CD4-positive, alpha-beta T cell (primary cell): ENCODE measurements around the gene MYO1D. TPM values are rescaled to one million over a fixed set of nuclear protein-coding genes. Genes with fewer than 3 reads are reported as not detected.

Experiments
- ATAC-seq: fragments of 200-7000 bp; cut with Tn5 transposase; one replicate; pipeline ENCODE4 v1.10.0; 2022; ENCODE audit warnings: mild to moderate bottlenecking; ENCODE audit not compliant: poor library complexity
- CTCF ChIA-PET: fragments of 350-600 bp; sonication (Branson Sonifier 250); formaldehyde crosslinking; loops from one replicate; lab custom pipeline; 2021; ENCODE audit warnings: antibody characterized with exemption, inconsistent platforms; lab: Charles Lee
- POLR2A ChIA-PET: fragments of 350-600 bp; sonication (Branson Sonifier 250); formaldehyde crosslinking; loops from one replicate; lab custom pipeline; 2021; ENCODE audit warnings: antibody characterized with exemption, inconsistent platforms; lab: Charles Lee
- DNase-seq, 14 experiments: peaks; one replicate each; pipeline ENCODE4 v3.0.0-alpha.2; 2013 to 2020; ENCODE audit warnings: mixed read lengths in 2 of 14
- H3K27ac ChIP-seq, 2 donors: one replicate each; pipeline versions ENCODE4 v1.5.1 to v1.7.0; 2013; ENCODE audit warnings: low read length in 2 of 2, low read depth in 1 of 2, mild to moderate bottlenecking in 1 of 2
- H3K27me3 ChIP-seq, 2 experiments: 1 replicate in 1 of 2; 2 replicates in 1 of 2; pipeline versions ENCODE4 v1.6.1 to v1.7.0; 2013; ENCODE audit warnings: low read length in 2 of 2, control low read depth in 1 of 2, mild to moderate bottlenecking in 1 of 2, moderate library complexity in 1 of 2; ENCODE audit not compliant: insufficient read depth in 2 of 2, control insufficient read depth in 1 of 2
- H3K36me3 ChIP-seq: one replicate; pipeline ENCODE4 v1.6.1; 2013; ENCODE audit warnings: low read length, control low read depth; ENCODE audit not compliant: insufficient read depth
- H3K4me1 ChIP-seq: one replicate; pipeline ENCODE4 v1.6.1; 2013; ENCODE audit warnings: low read length, control low read depth; ENCODE audit not compliant: insufficient read depth
- H3K4me3 ChIP-seq: one replicate; pipeline ENCODE4 v1.5.1; 2013; ENCODE audit warnings: mild to moderate bottlenecking, low read length, moderate library complexity
- H3K9me3 ChIP-seq, 2 experiments: 1 replicate in 1 of 2; 2 replicates in 1 of 2; pipeline versions ENCODE4 v1.6.1 to v1.7.0; 2013; ENCODE audit warnings: low read length in 2 of 2, mild to moderate bottlenecking in 2 of 2, control low read depth in 1 of 2, moderate library complexity in 1 of 2; ENCODE audit not compliant: control insufficient read depth in 1 of 2, insufficient read depth in 1 of 2
- H3K27ac Mint-ChIP-seq: one replicate; pipeline ENCODE4 v1.8.0; 2020; ENCODE audit warnings: mixed read lengths
- H3K27me3 Mint-ChIP-seq: one replicate; pipeline ENCODE4 v1.8.0; 2021; ENCODE audit warnings: mixed read lengths
- H3K36me3 Mint-ChIP-seq: one replicate; pipeline ENCODE4 v1.8.0; 2021; ENCODE audit warnings: low read depth, mixed read lengths
- H3K4me1 Mint-ChIP-seq: one replicate; pipeline ENCODE4 v1.8.0; 2021; ENCODE audit warnings: low read depth, mixed read lengths
- H3K4me3 Mint-ChIP-seq: one replicate; pipeline ENCODE4 v1.8.0; 2020; ENCODE audit warnings: mild to moderate bottlenecking, mixed read lengths
- H3K9me3 Mint-ChIP-seq: one replicate; pipeline ENCODE4 v1.8.0; 2020; ENCODE audit warnings: mixed read lengths
- CTCF ChIP-seq: fragments of 200-600 bp; IDR thresholded peaks from one replicate; pipeline ENCODE4 v1.8.0; 2022; ENCODE audit warnings: antibody characterized with exemption, mild to moderate bottlenecking
- intact Hi-C, 2 experiments: fragments of 100-400 bp; cut with DNase I in 1 of 2; cut with micrococcal nuclease in 1 of 2; formaldehyde crosslinking; loops; one replicate each; pipeline versions ENCODE4 v1.15.1 to v1.9.0; 2023 to 2025; cut with DNase I, micrococcal nuclease
- total RNA-seq, 174 experiments: library from RNA in 2 of 174; stranded (reverse) in 2 of 174; gene quantifications; one replicate each; pipeline ENCODE4 v1.2.3 and lab custom pipeline; 2021 to 2026

The MYO1D gene
- total RNA-seq, 2 experiments from 2014 or later: 5.8 to 6.4 TPM

- no peaks in the 10 kb centered on the region for H3K9me3 ChIP-seq
- CTCF ChIA-PET: interaction anchor here (0.7 to 3.6 kb wide), 5 partner anchors 51 to 137 kb away, joined by 3 to 18 read pairs (median 4); no protein-coding TSS in a partner anchor
- Mint-ChIP-seq H3K27me3 (no peaks in the 10 kb centered on the region), H3K4me3 (no peak overlapping the region), H3K9me3 (no peaks in the 10 kb centered on the region), H3K27ac (no peak overlapping the region), H3K36me3 (no peaks in the 10 kb centered on the region), H3K4me1 (peaks cover 6% of the 10 kb centered on the region)
- no peak overlapping the region for H3K4me3 ChIP-seq
- no peak for DNase-seq
- no peaks in the 10 kb centered on the region for H3K4me1 ChIP-seq
- H3K27ac ChIP-seq: no peak overlapping the region
- TF ChIP-seq CTCF: no peak
- H3K36me3 ChIP-seq: no peaks in the 10 kb centered on the region
- POLR2A ChIA-PET: interaction anchor here (1.3 to 1.8 kb wide), 3 partner anchors 121 to 146 kb away, joined by 3 to 7 read pairs (median 5); partner anchors contain the start of gene CDK5R1
- no peaks in the 10 kb centered on the region for H3K27me3 ChIP-seq
- ATAC-seq: no peak
- intact Hi-C loops: loop anchor here (2.0 to 5.0 kb wide), 3 partner anchors 81 to 147 kb away; no protein-coding TSS in a partner anchor
Observed at GRCh38 chr17:32608267-32608666, 268.7 kb downstream of the MYO1D start.

GRCh38 chr17:32604966-32605365 lies 272.0 kb downstream of the MYO1D start:
- H3K27ac ChIP-seq: no peak overlapping the region
- ChIA-PET POLR2A (interaction anchor here (0.6 kb wide), 1 partner anchor 768 kb away, joined by 3 read pairs; no protein-coding TSS in a partner anchor), CTCF (no interaction called here)
- Mint-ChIP-seq H3K4me1 (peaks cover 6% of the 10 kb centered on the region), H3K36me3 (no peaks in the 10 kb centered on the region), H3K9me3 (no peaks in the 10 kb centered on the region), H3K27me3 (no peaks in the 10 kb centered on the region), H3K27ac (no peak overlapping the region), H3K4me3 (no peak overlapping the region)
- intact Hi-C loops: loop anchor here (5.0 kb wide), 2 partner anchors 78 to 103 kb away; no protein-coding TSS in a partner anchor
- DNase-seq (no peak), ATAC-seq (no peak)
- no peak overlapping the region for H3K4me3 ChIP-seq
- no peaks in the 10 kb centered on the region for H3K9me3 ChIP-seq
- H3K36me3 ChIP-seq: no peaks in the 10 kb centered on the region
- no peaks in the 10 kb centered on the region for H3K4me1 ChIP-seq
- no peak for TF ChIP-seq CTCF
- no peaks in the 10 kb centered on the region for H3K27me3 ChIP-seq

GRCh38 chr17:32602396-32602795 lies 274.5 kb downstream of the MYO1D start:
- H3K4me3 Mint-ChIP-seq: no peak overlapping the region
- CTCF ChIA-PET: interaction anchor here (0.9 to 1.3 kb wide), 2 partner anchors 9 to 140 kb away, joined by 3 to 4 read pairs; no protein-coding TSS in a partner anchor

More at GRCh38 chr17:32602396-32602795, 274.5 kb downstream of the MYO1D start:
- no peak overlapping the region for H3K27ac Mint-ChIP-seq
- H3K4me1 Mint-ChIP-seq: no peaks in the 10 kb centered on the region
- no peaks in the 10 kb centered on the region for H3K36me3 Mint-ChIP-seq
- H3K27me3 ChIP-seq: no peaks in the 10 kb centered on the region
- H3K4me3 ChIP-seq: no peak overlapping the region
- intact Hi-C loops: no loop called here
- ATAC-seq (no peak), DNase-seq (no peak)
- POLR2A ChIA-PET: interaction anchor here (1.2 kb wide), 1 partner anchor 82 kb away, joined by 3 read pairs; no protein-coding TSS in a partner anchor
- no peak for TF ChIP-seq CTCF
- no peaks in the 10 kb centered on the region for H3K9me3 ChIP-seq
- H3K9me3 Mint-ChIP-seq: no peaks in the 10 kb centered on the region
- H3K27ac ChIP-seq: no peak overlapping the region
- H3K36me3 ChIP-seq: no peaks in the 10 kb centered on the region
- H3K4me1 ChIP-seq: no peaks in the 10 kb centered on the region
- no peaks in the 10 kb centered on the region for H3K27me3 Mint-ChIP-seq
